Ovary (tissue), 3 donors: ENCODE results near the gene ZNF593.

ENCODE experiments used
- CTCF ChIP-seq, 3 donors: fragments of 450-650 bp in 2 of 3; fragments of 200-600 bp in 1 of 3; IDR thresholded peaks; one replicate each; pipeline versions ENCODE4 v1.5.1 to v1.8.0; 2016 to 2022; ENCODE audit warnings: antibody characterized with exemption in 3 of 3, mild to moderate bottlenecking in 1 of 3
- EP300 ChIP-seq: sonication (generic); formaldehyde crosslinking; IDR thresholded peaks from one replicate; pipeline ENCODE4 v1.6.1; 2017; ENCODE audit warnings: antibody characterized with exemption
- POLR2A ChIP-seq: fragments of 450-650 bp; IDR thresholded peaks from one replicate; pipeline ENCODE4 v1.6.1; 2017; ENCODE audit warnings: antibody characterized with exemption, mild to moderate bottlenecking, moderate library complexity
- donor health status: DM: no; HTN: no; CAD: no.

- TF ChIP-seq CTCF (IDR thresholded peaks at IDR 0.05), result no peak
- TF ChIP-seq POLR2A, result no peak
- no peak for TF ChIP-seq EP300
Observed at GRCh38 chr1:26130695-26131094, 39.0 kb upstream of the ZNF593 start.
